K562 (cell line): Measurements from ENCODE around the gene NTSR1. TPM values are rescaled to one million over a fixed set of nuclear protein-coding genes. Genes with fewer than 3 reads are reported as not detected.

Experiments used
- ATF2 ChIP-seq: sonication (generic); formaldehyde crosslinking; IDR thresholded peaks from 2 replicates; pipeline ENCODE4 v1.8.1; 2022; ENCODE audit warnings: missing genetic modification reagents
- DACH1 ChIP-seq: fragments of 450-650 bp; IDR thresholded peaks from 2 replicates; pipeline ENCODE4 v1.6.1; 2018; ENCODE audit not compliant: partially characterized antibody
- ELK3 ChIP-seq: fragments of 450-650 bp; formaldehyde crosslinking; IDR thresholded peaks from 2 replicates; pipeline ENCODE4 v1.4.0; 2020; ENCODE audit warnings: mild to moderate bottlenecking
- EP300 ChIP-seq: IDR thresholded peaks from 2 replicates; pipeline ENCODE4 v1.6.1; 2012; ENCODE audit warnings: low read length, improper control_type of control experiment
- FOXJ3 ChIP-seq: sonication (generic); formaldehyde crosslinking; IDR thresholded peaks from 2 replicates; pipeline ENCODE4 v1.4.0; 2020; ENCODE audit warnings: mild to moderate bottlenecking, missing genetic modification reagents
- GTF2F1 ChIP-seq: IDR thresholded peaks from 2 replicates; pipeline ENCODE4 v1.6.1; 2011; ENCODE audit warnings: low read depth, low read length, improper control_type of control experiment
- IRF1 ChIP-seq: sonication (generic); formaldehyde crosslinking; IDR thresholded peaks from 2 replicates; pipeline ENCODE4 v1.8.0; 2022; ENCODE audit warnings: missing genetic modification reagents, mild to moderate bottlenecking, borderline replicate concordance
- L3MBTL2 ChIP-seq: fragments of 450-650 bp; IDR thresholded peaks from 2 replicates; pipeline ENCODE4 v1.6.1; 2016; ENCODE audit warnings: mild to moderate bottlenecking, moderate library complexity
- LARP7 ChIP-seq: fragments of 450-650 bp; IDR thresholded peaks from 2 replicates; pipeline ENCODE4 v1.6.1; 2016
- RBM39 ChIP-seq: fragments of 200-400 bp; formaldehyde crosslinking; optimal IDR thresholded peaks from 2 replicates; pipeline ENCODE3; 2018; ENCODE audit warnings: low read depth, low read length
- SMAD1 ChIP-seq: fragments of 150-350 bp; IDR thresholded peaks from 2 replicates; pipeline ENCODE4 v1.6.1; 2014; ENCODE audit warnings: low read length, low read depth; ENCODE audit not compliant: partially characterized antibody
- USF2 ChIP-seq: sonication (generic); formaldehyde crosslinking; IDR thresholded peaks from 2 replicates; pipeline ENCODE4 v1.5.0; 2020; ENCODE audit warnings: missing genetic modification reagents
- YY1 ChIP-seq, 3 experiments: IDR thresholded peaks; 2 replicates each; pipeline ENCODE4 v1.6.1; 2011; ENCODE audit warnings: low read length in 2 of 3, mild to moderate bottlenecking in 2 of 3, moderate library complexity in 2 of 3, borderline replicate concordance in 1 of 3, control low read depth in 1 of 3, low read depth in 1 of 3; ENCODE audit not compliant: insufficient read depth in 3 of 3, insufficient replicate concordance in 2 of 3, control insufficient read depth in 1 of 3, insufficient read length in 1 of 3; ENCODE audit errors: extremely low read depth in 1 of 3
- ZNF324 ChIP-seq: fragments of 250-450 bp; sonication (Bioruptor Pico); IDR thresholded peaks from 2 replicates; pipeline ENCODE4 v1.4.0; 2020; ENCODE audit warnings: mild to moderate bottlenecking
- ZNF609 ChIP-seq: sonication (generic); formaldehyde crosslinking; IDR thresholded peaks from 2 replicates; pipeline ENCODE4 v1.8.1; 2023; ENCODE audit warnings: missing genetic modification reagents, mild to moderate bottlenecking, borderline replicate concordance
- polyA plus RNA-seq, 8 experiments: library from polyadenylated mRNA; depleted of rRNA in 4 of 8; stranded (reverse) in 5 of 8; unstranded in 3 of 8; fragments of >200 nt; fragmentation: Nextera tagmentation in 2 of 8; fragmentation: Illumina TruSeq in 1 of 8; extraction: Ambion mirVana in 2 of 8; extraction: Trizol in 1 of 8; gene quantifications; 2 replicates each; pipeline versions ENCODE4 v1.2.1 to v1.2.3, GENCODE V29; 2011 to 2014; ENCODE audit warnings: inconsistent platforms in 1 of 8, missing spikeins in 1 of 8
- total RNA-seq, 7 experiments: library from RNA; depleted of rRNA in 6 of 7; stranded (reverse); fragments of >200 nt in 6 of 7; fragmentation: Illumina TruSeq in 2 of 7; extraction: Trizol in 2 of 7; gene quantifications; 2 replicates each; pipeline versions ENCODE4 v1.2.1 to v1.2.3, GENCODE V29; 2011 to 2021; ENCODE audit warnings: low replicate concordance in 1 of 7

NTSR1 gene
- total and polyA plus RNA-seq, 9 of the 15 experiments (the other 6 are each of a cell fraction or from before 2014, with no cell fraction given), result 0.04 to 0.40 (median 0.13) TPM; not detected in 3

- TF ChIP-seq ZNF609 (CRISPR knock-in tag) (no peak), IRF1 (CRISPR knock-in tag) (no peak), ATF2 (CRISPR knock-in tag) (no peak), YY1 (IDR thresholded peaks at IDR 0.05; ENCODE audit: borderline replicate concordance in 1 of 3, control insufficient read depth in 1 of 3, extremely low read depth in 1 of 3, insufficient read depth in 3 of 3, insufficient read length in 1 of 3, insufficient replicate concordance in 2 of 3, low read depth in 1 of 3, low read length in 2 of 3) (peak; percentile 31 to 84 (median 45)), USF2 (CRISPR knock-in tag) (peak; percentile 11; the same call in 1 of the 2 replicates), GTF2F1 (no peak), FOXJ3 (no peak), RBM39 (no peak), LARP7 (no peak), SMAD1 (no peak), L3MBTL2 (peak; percentile 25; the same call in 1 of the 2 replicates), ZNF324 (CRISPR knock-in tag) (no peak), DACH1 (no peak), ELK3 (no peak), EP300 (no peak)
Observed at GRCh38 chr20:62730481-62730880, 21.8 kb downstream of the NTSR1 start (continued).
